OCI-LY3 (cell line): ENCODE results near the gene RTKN.

Experiments
- CTCF ChIP-seq: fragments of 200-600, 300-600 bp; sonication (generic); IDR thresholded peaks from 2 replicates; pipeline ENCODE4 v1.5.1; 2014; ENCODE audit warnings: antibody characterized with exemption, low read length, low read depth
- EZH2phosphoT487 ChIP-seq: fragments of 200-600 bp; shearing (Covaris generic); IDR thresholded peaks from 2 replicates; pipeline ENCODE4 v1.6.1; 2018; ENCODE audit warnings: antibody characterized with exemption, mixed run types, low read depth

- TF ChIP-seq CTCF (no peak), EZH2phosphoT487 (no peak)
Observed at GRCh38 chr2:74444498-74445318, 3.0 kb upstream of the RTKN start.
